Measurements from ENCODE around the gene PYDC1. TPM values are rescaled to one million over a fixed set of nuclear protein-coding genes. Genes with fewer than 3 reads are reported as not detected.
A peak's percentile ranks its signal among the peaks of the same experiment; 100 is the strongest.
"Not testable (repeated sequence)": the region's sequence is repeated elsewhere in the genome, so short reads cannot be mapped to it uniquely, and the experiment has no call there.

Gene PYDC1
- total RNA-seq, 1 donor = not detected

- Histone ChIP-seq H3K4me1 (ENCODE audit: insufficient read depth, low read length) (peaks cover 40% of the 10 kb centered on the region), H3K27ac (ENCODE audit: low read depth, low read length) (peak overlapping the region; percentile 100), H3K36me3 (ENCODE audit: insufficient read depth, low read length) (peaks cover 43% of the 10 kb centered on the region), H2AFZ (ENCODE audit: low read length) (no peak overlapping the region), H3K79me2 (ENCODE audit: insufficient read depth, low read length) (peaks cover 70% of the 10 kb centered on the region), H3K27me3 (ENCODE audit: insufficient read depth, low read length) (no peaks in the 10 kb centered on the region), H3K4me2 (ENCODE audit: insufficient read depth, low read length) (peak overlapping the region; percentile 97), H4K20me1 (ENCODE audit: insufficient read depth, low read length) (peaks cover 47% of the 10 kb centered on the region), H3K4me3 (ENCODE audit: insufficient read depth, low read length) (peak overlapping the region; percentile 99), H3K9me3 (ENCODE audit: low read depth, low read length) (no peaks in the 10 kb centered on the region)
- DNase-seq (ENCODE audit: insufficient read length, low spot score, missing footprints) = peak; percentile 92
- no peak for TF ChIP-seq CTCF (IDR thresholded peaks at IDR 0.05; ENCODE audit: extremely low read depth, low read depth, low read length)
Measured at GRCh38 chr16:31181102-31181830, 35.7 kb downstream of the PYDC1 start.

- peak; percentile 98 for DNase-seq (ENCODE audit: insufficient read length, low spot score, missing footprints)
- Histone ChIP-seq H4K20me1 (ENCODE audit: insufficient read depth, low read length) (peaks cover 34% of the 10 kb centered on the region), H3K27ac (ENCODE audit: low read depth, low read length) (peak within 1 kb of the TSS; percentile 100), H3K4me3 (ENCODE audit: insufficient read depth, low read length) (peak within 1 kb of the TSS; percentile 99), H3K36me3 (ENCODE audit: insufficient read depth, low read length) (peaks cover 29% of the 10 kb centered on the region), H3K4me1 (ENCODE audit: insufficient read depth, low read length) (peaks cover 35% of the 10 kb centered on the region), H3K27me3 (ENCODE audit: insufficient read depth, low read length) (no peaks in the 10 kb centered on the region), H2AFZ (ENCODE audit: low read length) (peak within 1 kb of the TSS; percentile 100), H3K4me2 (ENCODE audit: insufficient read depth, low read length) (peak within 1 kb of the TSS; percentile 97), H3K79me2 (ENCODE audit: insufficient read depth, low read length) (peaks cover 56% of the 10 kb centered on the region), H3K9me3 (ENCODE audit: low read depth, low read length) (no peaks in the 10 kb centered on the region)
- no peak for TF ChIP-seq CTCF (IDR thresholded peaks at IDR 0.05; ENCODE audit: extremely low read depth, low read depth, low read length)
Measured at GRCh38 chr16:31179747-31180459, 37.0 kb downstream of the PYDC1 start, which contains the start of gene FUS. Gene FUS, plus strand, starts transcription at chr16:31180139. Its CDS starts 76 bp downstream, at chr16:31180215.

- Histone ChIP-seq H3K4me2 (ENCODE audit: insufficient read depth, low read length) (peak overlapping the region; percentile 97), H3K9me3 (ENCODE audit: low read depth, low read length) (no peaks in the 10 kb centered on the region), H3K79me2 (ENCODE audit: insufficient read depth, low read length) (peaks cover 51% of the 10 kb centered on the region), H3K27ac (ENCODE audit: low read depth, low read length) (peak overlapping the region; percentile 100), H4K20me1 (ENCODE audit: insufficient read depth, low read length) (peaks cover 34% of the 10 kb centered on the region), H3K4me3 (ENCODE audit: insufficient read depth, low read length) (peak overlapping the region; percentile 99), H3K27me3 (ENCODE audit: insufficient read depth, low read length) (no peaks in the 10 kb centered on the region), H3K4me1 (ENCODE audit: insufficient read depth, low read length) (peaks cover 35% of the 10 kb centered on the region), H3K36me3 (ENCODE audit: insufficient read depth, low read length) (peaks cover 23% of the 10 kb centered on the region), H2AFZ (ENCODE audit: low read length) (peak overlapping the region; percentile 100)
- peak; percentile 90 for DNase-seq (ENCODE audit: insufficient read length, low spot score, missing footprints)
- TF ChIP-seq CTCF (IDR thresholded peaks at IDR 0.05; ENCODE audit: extremely low read depth, low read depth, low read length) = no peak
Measured at GRCh38 chr16:31179219-31179746, 37.7 kb downstream of the PYDC1 start.

GRCh38 chr16:31177136-31177535, 39.8 kb downstream of the PYDC1 start:
- Histone ChIP-seq H3K4me2 (ENCODE audit: insufficient read depth, low read length) (no peak overlapping the region), H3K27me3 (ENCODE audit: insufficient read depth, low read length) (no peaks in the 10 kb centered on the region), H3K4me1 (ENCODE audit: insufficient read depth, low read length) (peaks cover 15% of the 10 kb centered on the region), H3K36me3 (ENCODE audit: insufficient read depth, low read length) (peaks cover 2% of the 10 kb centered on the region), H3K4me3 (ENCODE audit: insufficient read depth, low read length) (no peak overlapping the region), H3K79me2 (ENCODE audit: insufficient read depth, low read length) (peaks cover 29% of the 10 kb centered on the region), H4K20me1 (ENCODE audit: insufficient read depth, low read length) (peaks cover 13% of the 10 kb centered on the region), H3K9me3 (ENCODE audit: low read depth, low read length) (no peaks in the 10 kb centered on the region), H3K27ac (ENCODE audit: low read depth, low read length) (no peak overlapping the region), H2AFZ (ENCODE audit: low read length) (peak overlapping the region; percentile 2)
- no peak for TF ChIP-seq CTCF (IDR thresholded peaks at IDR 0.05; ENCODE audit: extremely low read depth, low read depth, low read length)
- no peak for DNase-seq (ENCODE audit: insufficient read length, low spot score, missing footprints)

GRCh38 chr16:31170048-31170447, 46.9 kb downstream of the PYDC1 start:
- DNase-seq (ENCODE audit: insufficient read length, low spot score, missing footprints); H3K79me2 ChIP-seq (ENCODE audit: insufficient read depth, low read length); H3K36me3 ChIP-seq (ENCODE audit: insufficient read depth, low read length); H3K9me3 ChIP-seq (ENCODE audit: low read depth, low read length); H3K4me1 ChIP-seq (ENCODE audit: insufficient read depth, low read length); H3K27me3 ChIP-seq (ENCODE audit: insufficient read depth, low read length); H3K4me3 ChIP-seq (ENCODE audit: insufficient read depth, low read length); H3K4me2 ChIP-seq (ENCODE audit: insufficient read depth, low read length); H4K20me1 ChIP-seq (ENCODE audit: insufficient read depth, low read length); H2AFZ ChIP-seq (ENCODE audit: low read length); H3K27ac ChIP-seq (ENCODE audit: low read depth, low read length): not testable (repeated sequence)

Measured in osteoblast (primary cell).